ENCODE data around the gene CHI3L1. TPM values are rescaled to one million over a fixed set of nuclear protein-coding genes. Genes with fewer than 3 reads are reported as not detected.
A peak's percentile ranks its signal among the peaks of the same experiment; 100 is the strongest.

The CHI3L1 gene
- total and polyA plus RNA-seq, 2 experiments from 2014 or later, result 0.22 to 0.23 TPM

DNA sequence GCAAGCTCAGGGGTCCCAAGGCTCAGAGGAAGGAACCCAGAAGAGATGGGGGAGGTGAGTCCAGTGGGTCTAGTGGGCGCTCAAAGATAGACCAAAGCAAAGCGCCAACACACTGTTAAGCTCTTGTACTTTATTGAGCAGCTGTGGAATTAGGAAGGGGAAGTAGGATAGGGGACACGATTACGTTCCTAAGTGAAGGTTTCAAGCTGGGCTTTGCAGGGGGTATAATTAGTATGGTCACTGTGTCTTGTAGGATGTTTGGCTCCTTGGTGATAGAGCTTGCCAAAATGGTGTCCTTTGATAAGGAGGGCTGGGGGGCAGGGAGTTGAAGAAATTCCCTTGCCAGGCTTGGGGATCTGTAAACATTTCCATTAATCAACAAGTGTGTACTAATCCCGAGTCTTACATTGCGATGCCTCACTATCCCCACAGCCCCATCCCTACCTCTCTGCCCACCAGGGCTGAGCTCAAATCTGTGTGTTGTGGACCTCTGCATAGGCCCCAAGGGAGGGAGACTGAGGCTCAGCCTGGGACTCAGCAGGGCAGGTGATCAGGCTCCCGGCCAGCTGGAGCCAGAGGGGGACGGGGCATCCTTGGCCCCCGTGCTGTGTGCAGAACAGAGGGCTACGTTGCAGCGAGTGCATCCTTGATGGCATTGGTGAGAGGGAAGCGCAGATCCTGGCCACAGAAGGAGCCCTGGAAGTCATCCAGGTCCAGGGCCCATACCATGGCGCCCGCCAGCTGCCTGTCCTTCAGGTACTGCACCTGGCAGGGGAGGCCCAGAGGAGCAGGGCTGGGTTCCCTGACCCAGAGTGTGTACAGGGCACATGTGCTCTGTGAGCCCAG lies 7.5 kb downstream of the CHI3L1 start:
- DNase-seq, result no peak
- no peaks in the 10 kb centered on the region for H3K27me3 ChIP-seq (replicated peaks; ENCODE audit: insufficient read depth)
- H3K36me3 ChIP-seq (ENCODE audit: low read depth), result no peaks in the 10 kb centered on the region
- no peak overlapping the region for H3K4me2 ChIP-seq (ENCODE audit: unreplicated experiment)
- H3K79me2 ChIP-seq (ENCODE audit: insufficient read depth), result no peaks in the 10 kb centered on the region
- H3K4me1 ChIP-seq (ENCODE audit: insufficient read depth), result peaks cover 33% of the 10 kb centered on the region
- in situ Hi-C loops (cut with MboI), result no loop called here
- no peaks in the 10 kb centered on the region for H4K20me1 ChIP-seq (ENCODE audit: insufficient read depth)
- H3K9ac ChIP-seq, result no peak overlapping the region
- H3K9me2 ChIP-seq (ENCODE audit: insufficient read depth), result no peaks in the 10 kb centered on the region
- no peak for TF ChIP-seq EZH2 (IDR thresholded peaks at IDR 0.05; ENCODE audit: insufficient read depth, poor library complexity, severe bottlenecking)
- TF ChIP-seq EZH2phosphoT487 (IDR thresholded peaks at IDR 0.05; ENCODE audit: insufficient read depth, low read depth), result no peak
- 97 to 99% methylated on average over 13 to 14 of the region's 14 CpGs for WGBS, 2 experiments (ENCODE audit: low coverage in 1 of 2, low lambda C conversion rate in 2 of 2, missing lambda C conversion rate in 2 of 2)
- no peak overlapping the region for H3K4me3 ChIP-seq
- no peaks in the 10 kb centered on the region for H3K9me3 ChIP-seq (ENCODE audit: low read depth)
- H3F3A ChIP-seq (ENCODE audit: insufficient read depth), result peaks cover 21% of the 10 kb centered on the region
- H2AFZ ChIP-seq, result no peak overlapping the region
- H3K27ac ChIP-seq, result no peak overlapping the region

DNA sequence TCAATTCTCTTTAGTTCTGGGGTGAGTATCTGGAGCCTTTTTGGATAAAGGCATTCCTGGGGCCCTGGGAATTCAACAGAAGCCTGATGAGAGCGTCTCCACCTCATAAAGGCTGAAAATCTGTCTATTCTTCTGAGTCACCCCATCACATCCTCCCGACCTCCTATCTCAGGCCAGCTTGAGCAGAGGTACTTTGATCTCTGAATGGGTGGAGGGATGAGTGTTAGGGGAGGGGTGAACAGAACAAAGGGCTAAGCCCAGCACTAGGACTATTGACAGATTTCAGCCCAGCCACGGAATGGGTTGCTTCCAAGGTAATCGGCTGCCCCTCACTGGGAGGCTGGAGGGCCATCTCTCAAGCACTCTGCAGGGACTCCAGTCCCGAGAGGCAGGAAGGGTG lies 8.4 kb downstream of the CHI3L1 start:
- TF ChIP-seq EZH2 (IDR thresholded peaks at IDR 0.05; ENCODE audit: insufficient read depth, poor library complexity, severe bottlenecking) (no peak), EZH2phosphoT487 (IDR thresholded peaks at IDR 0.05; ENCODE audit: insufficient read depth, low read depth) (no peak)
- Histone ChIP-seq H3K27ac (peak overlapping the region; percentile 74), H4K20me1 (ENCODE audit: insufficient read depth) (no peaks in the 10 kb centered on the region), H3K27me3 (replicated peaks; ENCODE audit: insufficient read depth) (no peaks in the 10 kb centered on the region), H3K36me3 (ENCODE audit: low read depth) (no peaks in the 10 kb centered on the region), H3F3A (ENCODE audit: insufficient read depth) (peaks cover 21% of the 10 kb centered on the region), H3K9me3 (ENCODE audit: low read depth) (no peaks in the 10 kb centered on the region), H3K4me1 (ENCODE audit: insufficient read depth) (peaks cover 33% of the 10 kb centered on the region), H3K4me3 (no peak overlapping the region), H3K79me2 (ENCODE audit: insufficient read depth) (no peaks in the 10 kb centered on the region), H3K4me2 (ENCODE audit: unreplicated experiment) (peak overlapping the region; percentile 56), H3K9ac (peak overlapping the region; percentile 61), H2AFZ (peak overlapping the region; percentile 63), H3K9me2 (ENCODE audit: insufficient read depth) (no peaks in the 10 kb centered on the region)
- 44 to 48% methylated on average over 5 of the region's 5 CpGs for WGBS, 2 experiments (ENCODE audit: low coverage in 1 of 2, low lambda C conversion rate in 2 of 2, missing lambda C conversion rate in 2 of 2)
- in situ Hi-C loops (cut with MboI), result no loop called here
- DNase-seq, result peak; percentile 62

- WGBS, 2 experiments (ENCODE audit: low coverage in 1 of 2, low lambda C conversion rate in 2 of 2, missing lambda C conversion rate in 2 of 2), result 7% methylated on average over 9 of the region's 9 CpGs
- no peak overlapping the region for H3K4me3 ChIP-seq
- H3K27ac ChIP-seq, result peak overlapping the region; percentile 74
- H3K36me3 ChIP-seq (ENCODE audit: low read depth), result no peaks in the 10 kb centered on the region
- H3K9me3 ChIP-seq (ENCODE audit: low read depth), result no peaks in the 10 kb centered on the region
- peak overlapping the region; percentile 63 for H2AFZ ChIP-seq
- TF ChIP-seq EZH2 (IDR thresholded peaks at IDR 0.05; ENCODE audit: insufficient read depth, poor library complexity, severe bottlenecking), result no peak
- no peak for TF ChIP-seq EZH2phosphoT487 (IDR thresholded peaks at IDR 0.05; ENCODE audit: insufficient read depth, low read depth)
- H3K4me2 ChIP-seq (ENCODE audit: unreplicated experiment), result peak overlapping the region; percentile 56
- H3K27me3 ChIP-seq (replicated peaks; ENCODE audit: insufficient read depth), result no peaks in the 10 kb centered on the region
- H4K20me1 ChIP-seq (ENCODE audit: insufficient read depth), result no peaks in the 10 kb centered on the region
- DNase-seq, result peak; percentile 88
- H3K9ac ChIP-seq, result peak overlapping the region; percentile 61
- H3K9me2 ChIP-seq (ENCODE audit: insufficient read depth), result no peaks in the 10 kb centered on the region
- H3F3A ChIP-seq (ENCODE audit: insufficient read depth), result peaks cover 21% of the 10 kb centered on the region
- H3K4me1 ChIP-seq (ENCODE audit: insufficient read depth), result peaks cover 33% of the 10 kb centered on the region
- in situ Hi-C loops (cut with MboI), result no loop called here
- H3K79me2 ChIP-seq (ENCODE audit: insufficient read depth), result no peaks in the 10 kb centered on the region
Measured at GRCh38 chr1:203177470-203178039, 8.9 kb downstream of the CHI3L1 start.

DNA sequence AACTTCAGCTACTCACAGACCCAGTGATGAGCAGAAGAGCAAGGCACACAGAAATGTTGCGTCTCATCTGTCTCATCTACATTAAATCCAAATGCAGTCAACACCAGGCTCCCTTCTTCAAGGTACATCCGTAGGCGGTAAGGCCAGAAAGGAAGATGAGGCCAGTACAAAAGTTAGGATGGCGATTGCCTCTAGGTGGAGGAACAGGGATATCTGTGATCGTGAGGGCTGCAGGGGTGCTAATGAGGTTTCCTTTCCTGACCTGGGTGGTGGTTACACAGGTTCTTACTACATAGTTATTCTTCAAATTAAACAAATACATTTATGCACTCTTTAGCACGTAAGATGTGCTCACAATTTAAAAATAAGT lies 9.5 kb downstream of the CHI3L1 start:
- in situ Hi-C loops (cut with MboI), result no loop called here
- H3K79me2 ChIP-seq (ENCODE audit: insufficient read depth), result no peaks in the 10 kb centered on the region
- H3K4me1 ChIP-seq (ENCODE audit: insufficient read depth), result peaks cover 33% of the 10 kb centered on the region
- 0 out of 2 replicates have a peak overlapping the region, but pooled peaks have one; percentile 12 for H3K9ac ChIP-seq
- no peaks in the 10 kb centered on the region for H3K9me3 ChIP-seq (ENCODE audit: low read depth)
- no peaks in the 10 kb centered on the region for H3K36me3 ChIP-seq (ENCODE audit: low read depth)
- TF ChIP-seq EZH2phosphoT487 (IDR thresholded peaks at IDR 0.05; ENCODE audit: insufficient read depth, low read depth), result no peak
- TF ChIP-seq EZH2 (IDR thresholded peaks at IDR 0.05; ENCODE audit: insufficient read depth, poor library complexity, severe bottlenecking), result no peak
- no peak overlapping the region for H3K4me3 ChIP-seq
- H3K27me3 ChIP-seq (replicated peaks; ENCODE audit: insufficient read depth), result no peaks in the 10 kb centered on the region
- WGBS, 2 experiments (ENCODE audit: low coverage in 1 of 2, low lambda C conversion rate in 2 of 2, missing lambda C conversion rate in 2 of 2), result 87 to 89% methylated on average over 6 of the region's 6 CpGs
- H2AFZ ChIP-seq, result no peak overlapping the region
- H3K9me2 ChIP-seq (ENCODE audit: insufficient read depth), result no peaks in the 10 kb centered on the region
- peak overlapping the region; percentile 74 for H3K27ac ChIP-seq
- H3F3A ChIP-seq (ENCODE audit: insufficient read depth), result peaks cover 21% of the 10 kb centered on the region
- peak overlapping the region; percentile 56 for H3K4me2 ChIP-seq (ENCODE audit: unreplicated experiment)
- no peaks in the 10 kb centered on the region for H4K20me1 ChIP-seq (ENCODE audit: insufficient read depth)
- peak; percentile 42 for DNase-seq

All from GM23248 (cell line).